Suppressor macrophage (primary cell): Measurements from ENCODE around the gene SP4.
"Not testable (repeated sequence)": the region's sequence is repeated elsewhere in the genome, so short reads cannot be mapped to it uniquely, and the experiment has no call there.

Source experiments
- DNase-seq, 4 experiments: peaks; one replicate each; pipeline ENCODE4 v3.0.0-alpha.2; 2020 to 2022

SP4 gene

DNA sequence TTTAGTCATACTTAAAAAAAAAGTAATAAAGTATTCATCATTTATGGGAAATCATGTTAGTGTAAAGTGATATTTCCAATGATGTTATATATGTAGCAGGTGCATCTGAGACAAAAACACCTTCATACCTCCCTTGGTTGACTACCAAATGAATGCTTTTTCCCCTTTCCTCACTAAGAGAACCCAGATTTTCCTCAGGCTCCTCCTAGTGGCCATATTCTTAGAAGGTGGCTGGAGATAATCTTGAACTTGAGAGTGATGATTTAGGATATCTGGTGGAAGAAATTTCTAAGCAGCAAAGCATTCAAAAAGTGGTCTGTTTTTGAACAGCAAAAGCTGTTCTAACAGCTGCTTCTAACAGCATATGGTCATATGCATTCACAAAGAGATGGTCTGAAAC, 98.1 kb downstream of the SP4 start:
- DNase-seq, result peak in 3 of 4 experiments; percentile 14 to 38 (median 23)

DNA sequence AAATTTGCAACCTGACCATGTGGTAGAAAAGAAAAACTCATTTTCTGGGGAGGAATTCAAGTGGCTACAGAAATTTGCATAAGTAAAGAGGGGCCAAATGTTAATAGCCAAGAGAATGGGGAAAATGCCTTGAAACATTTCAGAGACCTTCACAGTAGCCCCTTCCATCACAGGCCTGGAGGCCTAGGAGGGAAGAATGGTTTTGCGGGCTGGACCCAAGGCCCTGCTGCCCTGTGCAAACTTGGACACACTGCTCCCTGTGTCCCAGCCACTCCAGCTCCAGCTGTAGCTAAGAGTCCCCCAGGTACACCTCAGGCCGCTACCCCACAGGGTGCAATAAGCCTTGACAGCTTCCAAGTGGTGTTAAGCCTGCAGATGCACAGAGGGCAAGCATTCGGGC, 98.6 kb downstream of the SP4 start:
- DNase-seq, result no peak

DNA sequence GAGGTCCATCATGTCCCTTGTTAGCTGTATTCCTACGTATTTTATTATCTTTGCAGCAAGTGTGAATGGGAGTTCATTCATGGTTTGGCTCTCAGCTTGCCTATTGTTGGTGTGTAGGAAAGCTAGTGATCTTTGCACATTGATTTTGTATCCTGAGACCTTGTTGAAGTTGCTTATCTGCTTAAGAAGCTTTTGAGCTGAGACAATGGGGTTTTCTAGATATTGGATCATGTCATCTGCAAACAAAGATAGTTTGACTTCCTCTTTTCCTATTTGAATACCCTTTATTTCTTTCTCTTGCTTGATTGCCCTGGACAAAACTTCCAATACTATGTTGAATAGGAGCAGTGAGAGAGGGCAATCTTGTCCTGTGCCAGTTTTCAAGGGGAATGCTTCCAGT, 104.6 kb downstream of the SP4 start:
- DNase-seq, result not testable (repeated sequence)

DNA sequence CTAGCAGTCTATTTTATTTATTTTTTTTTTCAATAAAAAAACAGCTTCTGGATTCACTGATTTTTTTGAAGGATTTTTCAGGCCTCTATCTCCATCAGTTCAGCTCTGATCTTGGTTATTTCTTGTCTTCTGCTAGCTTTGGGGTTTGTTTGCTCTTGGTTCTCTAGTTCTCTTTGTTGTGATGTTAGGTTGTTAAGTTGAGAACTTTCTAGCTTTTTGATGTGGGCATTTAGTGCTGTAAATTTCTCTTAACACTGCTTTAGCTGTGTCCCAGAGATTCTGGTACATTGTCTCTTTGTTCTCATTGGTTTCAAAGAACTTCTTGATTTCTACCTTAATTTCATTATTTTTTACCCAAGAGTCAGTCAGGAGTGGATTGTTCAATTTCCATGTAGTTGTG, 105.8 kb downstream of the SP4 start:
- not testable (repeated sequence) for DNase-seq

DNA sequence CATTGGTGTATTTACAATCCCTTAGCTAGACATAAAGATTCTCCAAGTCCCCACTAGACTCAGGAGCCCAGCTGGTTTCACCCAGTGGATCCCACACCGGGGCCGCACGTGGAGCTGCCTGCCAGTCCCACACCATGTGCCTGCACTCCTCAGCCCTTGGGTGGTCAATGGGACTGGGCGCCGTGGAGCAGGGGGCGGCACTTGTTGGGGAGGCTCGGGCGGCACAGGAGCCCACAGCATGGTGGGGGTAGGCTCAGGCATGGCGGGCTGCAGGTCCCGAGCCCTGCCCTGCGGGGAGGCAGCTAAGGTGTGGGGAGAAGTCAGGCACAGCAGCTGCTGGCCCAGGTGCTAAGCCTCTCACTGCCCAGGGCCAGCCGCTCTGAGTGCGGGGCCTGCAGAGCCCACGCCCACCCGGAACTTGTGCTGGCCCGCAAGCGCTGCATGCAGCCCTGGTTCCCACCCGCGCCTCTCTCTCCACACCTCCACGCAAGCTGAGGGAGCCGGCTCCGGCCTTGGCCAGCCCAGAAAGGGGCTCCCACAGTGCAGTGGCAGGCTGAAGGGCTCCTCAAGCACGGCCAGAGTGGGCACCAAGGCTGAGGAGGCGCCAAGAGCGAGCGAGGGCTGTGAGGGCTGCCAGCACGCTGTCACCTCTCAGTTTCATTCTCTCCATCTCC, 108.7 kb downstream of the SP4 start:
- DNase-seq, result not testable (repeated sequence)

DNA sequence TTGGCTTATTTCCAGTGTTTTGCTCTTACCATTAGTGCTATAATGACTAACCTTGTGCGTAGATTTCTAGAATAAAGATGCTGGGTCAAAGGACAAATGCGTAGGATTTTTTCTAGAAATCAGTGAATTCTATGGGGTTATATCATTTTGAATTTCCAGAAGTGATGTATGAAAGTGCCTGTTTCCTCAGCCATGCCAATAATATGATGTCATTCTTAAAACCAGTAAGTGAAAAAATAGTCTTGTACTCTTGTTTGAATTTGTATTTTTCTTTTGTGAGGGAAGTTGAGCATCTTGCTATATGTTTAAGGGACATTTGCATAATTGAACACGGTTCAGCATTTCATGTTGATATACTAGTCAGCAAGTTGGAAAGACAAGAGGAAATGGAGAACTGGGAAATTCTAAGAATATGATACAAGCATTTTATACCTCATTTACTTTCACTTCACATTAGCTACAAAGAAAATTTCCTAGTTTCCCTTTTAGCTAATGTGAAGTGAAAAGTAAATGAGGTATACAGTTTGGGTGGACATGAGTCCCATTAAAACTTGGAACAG, 111.1 kb downstream of the SP4 start:
- peak in 2 of 4 experiments; percentile 29 to 45 for DNase-seq

DNA sequence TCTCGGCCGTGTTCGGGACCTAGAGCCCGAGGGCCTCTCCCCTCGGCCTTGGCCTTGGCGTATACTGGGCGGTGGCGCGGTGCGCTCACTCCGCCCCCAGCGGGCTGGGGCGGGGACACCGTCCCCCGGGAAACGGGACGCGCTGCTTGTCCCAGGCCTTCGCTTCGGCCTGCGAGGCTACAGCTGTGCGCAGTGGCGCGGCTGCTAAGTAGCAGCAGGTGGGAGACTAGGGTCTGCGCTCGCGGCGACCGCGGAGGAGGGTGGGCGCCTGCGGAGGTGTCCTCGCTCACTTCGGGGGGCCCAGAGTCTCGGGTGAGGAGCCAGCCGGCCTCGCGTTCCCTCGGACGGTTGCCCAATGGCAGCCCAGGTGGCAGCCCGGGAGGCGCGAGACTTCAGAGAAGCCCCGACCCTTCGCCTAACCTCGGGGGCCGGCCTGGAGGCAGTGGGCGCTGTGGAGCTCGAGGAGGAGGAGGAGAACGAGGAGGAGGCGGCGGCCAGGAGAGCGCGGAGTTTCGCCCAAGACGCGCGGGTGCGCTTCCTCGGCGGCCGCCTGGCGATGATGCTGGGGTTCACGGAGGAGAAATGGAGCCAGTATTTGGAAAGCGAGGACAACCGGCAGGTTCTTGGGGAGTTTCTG, 115.1 kb downstream of the SP4 start, which contains the start of gene DNAH11:
DNAH11 (plus strand) TSS at position 149 of the 637 bp plus-strand sequence; CDS start at position 356, 207 bp downstream.
- peak; percentile 41 to 69 (median 50) for DNase-seq

DNA sequence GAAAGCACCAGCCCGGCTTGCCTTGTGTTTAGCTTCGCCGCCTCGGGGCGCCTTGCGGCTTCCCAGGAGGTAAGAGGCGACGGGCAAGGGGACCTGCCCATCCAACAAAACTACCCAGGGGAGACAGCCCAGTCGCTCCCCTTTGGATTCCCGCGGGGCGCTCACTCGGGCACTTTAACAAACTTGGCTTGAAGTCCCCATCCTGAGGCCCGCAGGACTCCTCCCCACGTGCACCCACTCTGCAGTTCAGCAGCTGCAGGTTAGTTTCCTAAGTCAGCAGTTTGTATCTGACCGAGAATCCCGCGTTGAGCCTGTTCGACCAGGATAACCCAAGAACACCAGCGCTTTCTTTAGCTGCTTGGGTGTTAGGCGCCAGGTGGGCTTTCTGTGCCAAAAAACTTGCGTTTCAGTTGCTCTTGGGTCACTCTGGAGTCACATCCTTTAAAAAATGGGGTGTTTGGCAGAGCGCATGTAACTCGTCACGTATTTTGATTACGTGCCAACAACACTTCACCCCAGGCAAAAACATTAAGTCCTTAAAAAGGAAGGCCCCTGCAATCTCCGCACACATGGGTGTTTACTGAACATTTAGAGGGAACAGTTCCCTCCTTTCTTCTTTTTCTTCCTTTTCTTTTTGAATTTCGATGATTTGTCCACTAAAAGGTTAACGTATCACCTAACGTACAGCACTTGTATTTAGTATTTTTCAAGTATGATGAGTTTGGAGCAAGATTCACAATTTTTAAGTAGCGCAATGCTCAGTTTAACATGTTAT, 115.8 kb downstream of the SP4 start:
- DNase-seq, result no peak

DNA sequence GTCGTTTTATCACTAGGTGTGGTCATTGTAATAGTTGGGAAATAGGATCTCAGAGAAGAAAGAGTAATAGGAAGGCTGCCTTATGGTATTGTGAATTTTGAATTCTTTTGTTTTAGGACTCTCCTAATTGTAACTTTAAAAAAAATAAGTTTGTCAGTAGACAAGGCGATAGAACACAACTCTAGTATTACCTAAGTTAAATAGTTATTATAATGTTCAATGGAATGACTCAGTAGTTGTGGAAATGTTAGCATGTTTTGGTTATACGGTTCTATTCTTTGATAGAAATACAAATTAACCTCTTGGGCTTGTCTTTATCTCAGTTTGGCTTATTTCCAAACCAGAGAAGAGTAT, 116.4 kb downstream of the SP4 start:
- DNase-seq, result no peak

DNA sequence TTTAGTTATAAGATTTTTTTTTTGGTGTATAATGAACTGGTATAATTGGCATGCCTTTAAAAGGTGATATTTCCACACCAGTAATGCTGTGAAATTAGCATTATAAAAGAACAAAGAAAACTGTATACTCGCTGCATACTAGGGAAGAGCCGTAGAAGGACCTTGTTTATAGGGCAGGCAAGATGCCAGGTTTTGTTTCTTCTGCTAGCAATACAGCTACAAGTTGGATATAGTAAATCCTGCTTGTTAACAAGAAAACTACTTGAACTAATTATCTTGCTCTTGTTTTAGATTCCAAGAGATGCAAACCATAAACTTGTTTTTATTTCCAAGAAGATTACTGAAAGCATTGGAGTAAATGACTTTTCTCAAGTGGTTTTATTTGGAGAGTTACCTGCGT, 116.8 kb downstream of the SP4 start:
- no peak for DNase-seq

DNA sequence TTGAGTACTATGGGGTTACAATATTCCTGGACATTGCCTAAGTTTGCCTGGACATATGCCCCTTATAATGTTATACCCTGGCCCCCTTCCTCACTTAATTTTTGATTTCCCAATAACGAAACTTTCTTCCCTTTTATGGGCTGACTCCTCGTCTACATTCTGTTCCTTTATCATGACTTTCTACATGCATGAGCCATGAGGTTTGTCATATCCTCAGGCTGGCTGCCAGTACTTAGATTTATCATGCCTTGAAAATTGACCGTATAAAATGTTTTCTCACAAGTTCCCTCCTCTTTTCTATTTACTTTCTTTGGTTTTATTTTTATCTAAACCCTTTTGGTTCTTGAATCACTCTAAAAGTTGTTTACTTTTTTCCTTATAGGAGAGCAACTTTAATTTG, 119.6 kb downstream of the SP4 start:
- DNase-seq, result peak in 2 of 4 experiments; percentile 12 to 30

DNA sequence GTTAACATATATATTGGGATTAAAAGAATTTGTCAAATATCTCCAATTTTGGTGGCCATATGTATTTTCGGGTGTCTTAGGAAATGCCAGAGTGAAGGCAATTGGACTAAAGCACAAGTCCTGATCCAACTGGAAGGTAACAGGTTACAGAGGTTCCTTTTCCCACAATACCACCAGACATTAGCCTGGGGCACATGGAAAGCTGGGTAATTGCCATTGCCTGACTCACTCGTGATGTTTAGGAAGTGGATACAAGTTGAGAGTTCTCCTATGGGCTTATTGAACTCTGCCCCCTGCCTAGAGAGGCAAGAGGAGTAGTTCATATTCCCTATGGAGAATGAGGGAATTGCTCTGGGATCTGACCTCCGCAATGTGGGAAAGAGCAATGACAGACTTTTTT, 120.6 kb downstream of the SP4 start:
- no peak for DNase-seq

DNA sequence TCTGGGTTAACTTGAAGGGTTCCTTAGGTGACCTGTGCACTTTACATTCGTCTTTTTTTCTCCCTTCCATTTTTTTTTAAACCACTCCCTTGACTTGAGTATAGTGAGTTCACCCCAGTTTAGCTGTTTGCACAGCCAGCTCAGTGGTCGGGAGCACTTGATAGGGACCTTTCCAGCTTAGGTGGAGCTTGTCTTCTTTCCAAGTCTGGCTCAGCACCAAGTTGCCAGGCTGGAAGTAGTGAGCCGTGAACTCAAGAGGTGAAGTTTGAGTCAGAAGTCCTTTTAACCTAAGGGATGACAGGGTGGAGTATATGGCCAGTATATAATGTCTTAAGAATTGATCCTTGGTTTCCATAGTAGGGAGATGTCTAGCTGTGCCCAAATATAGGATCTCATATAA, 122.2 kb downstream of the SP4 start:
- no peak for DNase-seq

DNA sequence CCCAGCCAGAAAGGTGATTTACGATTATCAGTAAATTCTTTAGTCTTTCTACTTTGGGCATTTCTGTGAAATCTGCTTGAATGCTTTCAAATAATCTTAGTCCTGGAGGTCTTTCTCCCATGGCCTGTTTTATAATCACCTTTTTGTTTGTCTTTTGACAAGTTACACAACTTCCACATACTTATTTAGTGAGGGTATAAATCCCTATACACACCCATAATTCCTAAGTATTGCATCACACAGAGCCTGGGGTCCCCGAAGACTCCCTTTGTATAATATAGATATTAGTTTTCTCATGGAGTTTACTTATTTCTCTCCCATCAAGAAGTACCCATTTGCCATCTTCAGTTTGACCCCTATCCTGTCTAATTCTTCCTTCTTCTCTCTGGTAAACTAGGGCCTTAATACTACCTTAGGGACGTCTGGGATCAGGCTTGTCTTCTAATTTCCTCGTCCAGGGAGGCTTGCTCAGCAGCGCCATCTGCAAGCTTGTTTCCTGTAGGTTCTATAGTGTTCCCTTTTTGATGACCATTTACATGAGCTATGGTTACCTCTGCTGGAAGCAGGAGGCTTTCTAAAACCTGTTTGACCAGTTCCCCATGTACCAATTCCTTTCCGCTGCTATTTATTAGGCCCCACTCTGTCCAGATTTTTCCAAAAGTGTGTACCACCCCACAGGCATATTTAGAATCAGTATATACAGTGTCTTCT, 123.1 kb downstream of the SP4 start:
- DNase-seq, result no peak

DNA sequence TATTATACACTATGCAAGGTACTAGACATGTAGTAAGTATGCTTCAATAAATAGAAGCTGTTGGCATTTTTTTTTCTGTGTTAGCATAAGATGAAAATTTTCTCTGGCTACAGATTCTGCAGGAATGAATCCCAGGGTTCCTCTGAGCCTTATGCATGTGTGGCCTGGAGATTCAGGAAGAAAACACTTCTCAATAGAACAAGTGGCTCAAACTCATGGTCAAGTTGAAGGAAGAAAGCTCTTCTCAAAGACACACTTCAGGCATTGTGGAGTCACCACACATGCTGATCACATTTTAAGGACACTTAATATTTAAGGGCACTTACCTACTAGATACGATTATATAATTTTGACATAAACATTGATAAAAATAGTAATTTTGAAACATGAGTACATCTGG, 134.5 kb downstream of the SP4 start:
- DNase-seq, result no peak
